ENCODE measurements around the gene TGM4. TPM values are rescaled to one million over a fixed set of nuclear protein-coding genes. Genes with fewer than 3 reads are reported as not detected.

TGM4 gene
- total and polyA plus RNA-seq, 10 of the 15 experiments (the other 5 are each of a cell fraction or from before 2014, with no cell fraction given): not detected

- DNase-seq (ENCODE audit: low read depth, low spot score): no peak
- RAD21 ChIA-PET (ENCODE audit: unreplicated experiment): no interaction called here
- no peak overlapping the region for H3K9ac ChIP-seq (ENCODE audit: control insufficient read depth, insufficient read depth, low read length)
- FAIRE-seq: no peak
- no peak for TF ChIP-seq PBX3 (IDR thresholded peaks at IDR 0.05; ENCODE audit: insufficient replicate concordance, low read depth, low read length)
- no peak for TF ChIP-seq POU2F2 (IDR thresholded peaks at IDR 0.05; ENCODE audit: borderline replicate concordance, low read depth, low read length)
- TF ChIP-seq RAD21 (IDR thresholded peaks at IDR 0.05; ENCODE audit: insufficient read depth, low read depth, low read length): no peak
- TF ChIP-seq NR2C1 (IDR thresholded peaks at IDR 0.05): no peak
- no peak for TF ChIP-seq BCL3 (IDR thresholded peaks at IDR 0.05; ENCODE audit: borderline replicate concordance, insufficient read depth, low read depth, low read length, poor library complexity, severe bottlenecking)
- H3K9me3 ChIP-seq (replicated peaks; ENCODE audit: control insufficient read depth, insufficient read depth, low read length): no peaks in the 10 kb centered on the region
- no peaks in the 10 kb centered on the region for H4K20me1 ChIP-seq (ENCODE audit: control insufficient read depth, insufficient read depth)
- in situ Hi-C loops (cut with MboI): no loop called here
- no TSS peak for BruUV-seq (replicated peaks)
- POLR2A ChIA-PET: no interaction called here
- no peaks in the 10 kb centered on the region for H3K4me1 ChIP-seq (ENCODE audit: control insufficient read depth, insufficient read depth, low read length)
- ATAC-seq: no peak
- CTCF ChIA-PET: interaction anchor here (1.2 kb wide), 1 partner anchor 22 kb away, joined by 4 read pairs; no protein-coding TSS in a partner anchor
- no peaks in the 10 kb centered on the region for H3K36me3 ChIP-seq (ENCODE audit: control insufficient read depth in 2 of 2, insufficient read depth in 2 of 2, low read length in 1 of 2)
- no peak overlapping the region for H3K27ac ChIP-seq (ENCODE audit: control insufficient read depth, insufficient read depth)
- WGBS (ENCODE audit: insufficient coverage, insufficient replicate concordance, low lambda C conversion rate, missing lambda C conversion rate): 0% methylated on average over 3 of the region's 3 CpGs
- no peak overlapping the region for H3K4me2 ChIP-seq (ENCODE audit: control insufficient read depth, insufficient read depth)
- intact Hi-C loops (cut with micrococcal nuclease; ENCODE audit: unreplicated experiment): no loop called here
- SMC1A ChIA-PET (ENCODE audit: uncharacterized antibody, unreplicated experiment): no interaction called here
- no peaks in the 10 kb centered on the region for H3K27me3 ChIP-seq (replicated peaks in 1 of 2; ENCODE audit: control insufficient read depth in 2 of 2, insufficient read depth in 2 of 2, low read length in 1 of 2)
- no peak overlapping the region for H2AFZ ChIP-seq (ENCODE audit: control insufficient read depth, low read depth, low read length)
- no peak overlapping the region for H3K4me3 ChIP-seq
- no peaks in the 10 kb centered on the region for H3K79me2 ChIP-seq (ENCODE audit: control insufficient read depth, insufficient read depth, low read length)
Measured at GRCh38 chr3:44890852-44891251, 16.4 kb downstream of the TGM4 start.

All from GM12878 (cell line).